HG02970 (cell line): ENCODE results near the gene KMO.

Source experiments
- ATAC-seq: cut with Tn5 transposase; IDR thresholded peaks from one replicate; pipeline ENCODE4 v1.9.1; 2021; ENCODE audit warnings: mild to moderate bottlenecking, moderate library complexity, moderate number of reproducible peaks; ENCODE audit not compliant: unreplicated experiment, low FRiP score

KMO gene

GRCh38 chr1:241591736-241592135 lies 59.6 kb downstream of the KMO start:
- ATAC-seq: no peak

- no peak for ATAC-seq
Measured at GRCh38 chr1:241592273-241592958, 60.2 kb downstream of the KMO start.

GRCh38 chr1:241593186-241593585 lies 61.0 kb downstream of the KMO start:
- no peak for ATAC-seq

- ATAC-seq: no peak
Measured at GRCh38 chr1:241596633-241597032, 64.5 kb downstream of the KMO start.

- ATAC-seq: no peak
Measured at GRCh38 chr1:241598249-241598648, 66.1 kb downstream of the KMO start.

GRCh38 chr1:241600496-241600901 lies 68.3 kb downstream of the KMO start:
- ATAC-seq: peak; percentile 62

- no peak for ATAC-seq
Measured at GRCh38 chr1:241603731-241604245, 71.6 kb downstream of the KMO start.

- no peak for ATAC-seq
Measured at GRCh38 chr1:241605146-241605805, 73.1 kb downstream of the KMO start.

- ATAC-seq: no peak
Measured at GRCh38 chr1:241606544-241606943, 74.4 kb downstream of the KMO start.

- no peak for ATAC-seq
Measured at GRCh38 chr1:241607497-241607896, 75.3 kb downstream of the KMO start.

GRCh38 chr1:241608379-241609033 lies 76.3 kb downstream of the KMO start:
- ATAC-seq: no peak

GRCh38 chr1:241610056-241610815 lies 78.1 kb downstream of the KMO start:
- no peak for ATAC-seq

- no peak for ATAC-seq
Measured at GRCh38 chr1:241611063-241611462, 78.9 kb downstream of the KMO start.

GRCh38 chr1:241611736-241612135 lies 79.6 kb downstream of the KMO start:
- no peak for ATAC-seq

GRCh38 chr1:241612533-241613477 lies 80.6 kb downstream of the KMO start:
- no peak for ATAC-seq

GRCh38 chr1:241614144-241614543 lies 82.0 kb downstream of the KMO start:
- no peak for ATAC-seq

- ATAC-seq: no peak
Measured at GRCh38 chr1:241614572-241614971, 82.4 kb downstream of the KMO start.

GRCh38 chr1:241615043-241615974 lies 83.1 kb downstream of the KMO start:
- no peak for ATAC-seq

GRCh38 chr1:241617426-241617825 lies 85.2 kb downstream of the KMO start:
- ATAC-seq: no peak
